ENCODE data around the gene MPZ. TPM values are rescaled to one million over a fixed set of nuclear protein-coding genes. Genes with fewer than 3 reads are reported as not detected.
"Not testable (repeated sequence)": the region's sequence is repeated elsewhere in the genome, so short reads cannot be mapped to it uniquely, and the experiment has no call there.

MPZ gene
- 10 to 100 TPM in 1 of 2 donors, 1 to 10 TPM in 1; 4.9 to 12.1 TPM for total RNA-seq

- Mint-ChIP-seq H3K27me3 (no peaks in the 10 kb centered on the region), H3K4me3 (no peak within 1 kb of the TSS), H3K4me1 (peaks cover 2% of the 10 kb centered on the region), H3K27ac (no peak within 1 kb of the TSS), H3K36me3 (ENCODE audit: low read depth) (peaks cover 5% of the 10 kb centered on the region), H3K9me3 (no peaks in the 10 kb centered on the region)
- no peak for ATAC-seq (replicated peaks)
Measured at GRCh38 chr1:161309868-161310267, at the start of gene MPZ. MPZ (minus strand) TSS chr1:161309968; CDS start chr1:161309905, 63 bp downstream.

GRCh38 chr1:161359291-161359690 is 49.5 kb upstream of the MPZ start:
- no peaks in the 10 kb centered on the region for H3K9me3 Mint-ChIP-seq
- H3K4me1 Mint-ChIP-seq, result peaks cover 4% of the 10 kb centered on the region
- peak overlapping the region; percentile 51 for H3K27ac Mint-ChIP-seq
- no peaks in the 10 kb centered on the region for H3K27me3 Mint-ChIP-seq
- no peak overlapping the region for H3K4me3 Mint-ChIP-seq
- ATAC-seq (replicated peaks), result no peak
- H3K36me3 Mint-ChIP-seq (ENCODE audit: low read depth), result peaks cover 80% of the 10 kb centered on the region

GRCh38 chr1:161357073-161357472 is 47.3 kb upstream of the MPZ start:
- no peaks in the 10 kb centered on the region for H3K27me3 Mint-ChIP-seq
- no peak overlapping the region for H3K4me3 Mint-ChIP-seq
- ATAC-seq (replicated peaks), result no peak
- H3K27ac Mint-ChIP-seq, result no peak overlapping the region
- H3K9me3 Mint-ChIP-seq, result no peaks in the 10 kb centered on the region
- H3K4me1 Mint-ChIP-seq, result no peaks in the 10 kb centered on the region
- H3K36me3 Mint-ChIP-seq (ENCODE audit: low read depth), result peaks cover 83% of the 10 kb centered on the region

GRCh38 chr1:161351482-161351881 is 41.7 kb upstream of the MPZ start:
- Mint-ChIP-seq H3K27me3 (no peaks in the 10 kb centered on the region), H3K4me3 (peak overlapping the region; percentile 31)

GRCh38 chr1:161350671-161351070 is 40.9 kb upstream of the MPZ start:
- no peak overlapping the region for H3K27ac Mint-ChIP-seq
- peaks cover 6% of the 10 kb centered on the region for H3K4me1 Mint-ChIP-seq
- H3K9me3 Mint-ChIP-seq, result no peaks in the 10 kb centered on the region
- peaks cover 55% of the 10 kb centered on the region for H3K36me3 Mint-ChIP-seq (ENCODE audit: low read depth)
- H3K4me3 Mint-ChIP-seq, result no peak overlapping the region
- no peak for ATAC-seq (replicated peaks)
- no peaks in the 10 kb centered on the region for H3K27me3 Mint-ChIP-seq

More at GRCh38 chr1:161351482-161351881, 41.7 kb upstream of the MPZ start:
- peak; percentile 91 for ATAC-seq (replicated peaks)
- H3K4me1 Mint-ChIP-seq, result peaks cover 6% of the 10 kb centered on the region
- no peaks in the 10 kb centered on the region for H3K9me3 Mint-ChIP-seq
- H3K36me3 Mint-ChIP-seq (ENCODE audit: low read depth), result peaks cover 55% of the 10 kb centered on the region
- H3K27ac Mint-ChIP-seq, result peak overlapping the region; percentile 73

GRCh38 chr1:161342821-161343220 is 33.1 kb upstream of the MPZ start:
- Mint-ChIP-seq H3K27ac (no peak overlapping the region), H3K4me3 (no peak overlapping the region), H3K36me3 (ENCODE audit: low read depth) (peaks cover 86% of the 10 kb centered on the region), H3K9me3 (no peaks in the 10 kb centered on the region), H3K27me3 (no peaks in the 10 kb centered on the region), H3K4me1 (no peaks in the 10 kb centered on the region)
- no peak for ATAC-seq (replicated peaks)

GRCh38 chr1:161342177-161342576 is 32.4 kb upstream of the MPZ start:
- H3K27ac Mint-ChIP-seq, result no peak overlapping the region
- H3K36me3 Mint-ChIP-seq (ENCODE audit: low read depth), result peaks cover 93% of the 10 kb centered on the region
- no peaks in the 10 kb centered on the region for H3K4me1 Mint-ChIP-seq
- no peaks in the 10 kb centered on the region for H3K27me3 Mint-ChIP-seq
- ATAC-seq (replicated peaks), result no peak
- no peaks in the 10 kb centered on the region for H3K9me3 Mint-ChIP-seq
- H3K4me3 Mint-ChIP-seq, result no peak overlapping the region

GRCh38 chr1:161335796-161336195 is 26.0 kb upstream of the MPZ start:
- H3K9me3 Mint-ChIP-seq, result no peaks in the 10 kb centered on the region
- ATAC-seq (replicated peaks), result no peak
- no peak overlapping the region for H3K4me3 Mint-ChIP-seq
- H3K4me1 Mint-ChIP-seq, result no peaks in the 10 kb centered on the region
- H3K27ac Mint-ChIP-seq, result no peak overlapping the region
- H3K27me3 Mint-ChIP-seq, result no peaks in the 10 kb centered on the region
- peaks cover 98% of the 10 kb centered on the region for H3K36me3 Mint-ChIP-seq (ENCODE audit: low read depth)

GRCh38 chr1:161333166-161333565 is 23.4 kb upstream of the MPZ start:
- Mint-ChIP-seq H3K27ac (no peak overlapping the region), H3K9me3 (no peaks in the 10 kb centered on the region), H3K27me3 (no peaks in the 10 kb centered on the region), H3K4me1 (no peaks in the 10 kb centered on the region), H3K36me3 (ENCODE audit: low read depth) (peaks cover 100% of the 10 kb centered on the region), H3K4me3 (no peak overlapping the region)
- ATAC-seq (replicated peaks), result no peak

GRCh38 chr1:161330346-161330745 is 20.6 kb upstream of the MPZ start:
- H3K9me3 Mint-ChIP-seq, result no peaks in the 10 kb centered on the region
- no peaks in the 10 kb centered on the region for H3K27me3 Mint-ChIP-seq
- ATAC-seq (replicated peaks), result no peak
- no peak overlapping the region for H3K4me3 Mint-ChIP-seq
- H3K36me3 Mint-ChIP-seq (ENCODE audit: low read depth), result peaks cover 98% of the 10 kb centered on the region
- H3K27ac Mint-ChIP-seq, result peak overlapping the region; percentile 21
- no peaks in the 10 kb centered on the region for H3K4me1 Mint-ChIP-seq

- Mint-ChIP-seq H3K9me3 (no peaks in the 10 kb centered on the region), H3K4me1 (no peaks in the 10 kb centered on the region), H3K27ac (no peak overlapping the region), H3K36me3 (ENCODE audit: low read depth) (peaks cover 79% of the 10 kb centered on the region), H3K4me3 (no peak overlapping the region), H3K27me3 (no peaks in the 10 kb centered on the region)
- ATAC-seq (replicated peaks), result no peak
Measured at GRCh38 chr1:161324020-161324419, 14.3 kb upstream of the MPZ start.

- H3K4me1 Mint-ChIP-seq; ATAC-seq (replicated peaks); H3K27me3 Mint-ChIP-seq; H3K9me3 Mint-ChIP-seq: not testable (repeated sequence)
- Mint-ChIP-seq H3K27ac (peak overlapping the region; percentile 98), H3K36me3 (ENCODE audit: low read depth) (peaks cover 18% of the 10 kb centered on the region), H3K4me3 (peak overlapping the region; percentile 96)
Measured at GRCh38 chr1:161315841-161316674, 6.3 kb upstream of the MPZ start.

GRCh38 chr1:161314201-161314981 is 4.6 kb upstream of the MPZ start, which contains the start of gene SDHC:
SDHC (plus strand) TSS chr1:161314381; CDS start chr1:161314406, 25 bp downstream.
- peak within 1 kb of the TSS; percentile 98 for H3K27ac Mint-ChIP-seq
- no peaks in the 10 kb centered on the region for H3K27me3 Mint-ChIP-seq
- peak within 1 kb of the TSS; percentile 96 for H3K4me3 Mint-ChIP-seq
- H3K9me3 Mint-ChIP-seq, result no peaks in the 10 kb centered on the region
- peaks cover 6% of the 10 kb centered on the region for H3K36me3 Mint-ChIP-seq (ENCODE audit: low read depth)
- ATAC-seq (replicated peaks), result peak; percentile 100
- H3K4me1 Mint-ChIP-seq, result peaks cover 9% of the 10 kb centered on the region

- Mint-ChIP-seq H3K27ac (peak overlapping the region; percentile 98), H3K36me3 (ENCODE audit: low read depth) (peaks cover 6% of the 10 kb centered on the region), H3K4me1 (peaks cover 9% of the 10 kb centered on the region), H3K9me3 (no peaks in the 10 kb centered on the region), H3K27me3 (no peaks in the 10 kb centered on the region), H3K4me3 (peak overlapping the region; percentile 96)
- no peak for ATAC-seq (replicated peaks)
Measured at GRCh38 chr1:161313554-161314200, 3.9 kb upstream of the MPZ start.

Data from activated T-helper 17 cell treated with anti-CD3 and anti-CD28 coated beads, Interleukin-2, amount 50 U/mL, for 72 hours (primary cell).